SH-SY5Y (cell line): ENCODE results near the gene MAP4K2.

Experiments used
- GATA2 ChIP-seq: IDR thresholded peaks from 2 replicates; pipeline ENCODE4 v1.6.1; 2011; ENCODE audit warnings: mild to moderate bottlenecking, low read depth, low read length
- GATA3 ChIP-seq: IDR thresholded peaks from 2 replicates; pipeline ENCODE4 v1.6.1; 2011; ENCODE audit warnings: low read depth, mild to moderate bottlenecking, low read length, moderate library complexity

DNA sequence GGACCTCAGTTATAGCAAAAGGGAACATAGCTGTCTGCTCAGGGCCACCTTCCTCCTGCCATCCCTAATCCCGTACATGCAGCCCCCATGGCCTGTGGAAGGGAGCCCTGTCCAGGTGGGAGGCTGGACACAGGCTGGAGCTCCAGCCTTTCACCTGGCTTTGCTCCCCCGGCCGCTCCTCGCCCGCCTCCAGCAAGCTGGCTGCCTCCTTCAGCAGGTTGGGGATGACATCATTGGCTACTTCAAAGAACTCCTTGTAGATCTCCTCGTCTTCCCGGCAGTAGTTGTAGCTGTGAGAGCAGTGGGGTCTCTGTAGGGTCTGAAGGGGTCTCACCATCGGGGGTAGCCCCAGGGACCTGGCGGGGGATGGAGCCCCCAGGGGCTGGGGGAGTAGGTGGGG is 2.5 kb upstream of the MAP4K2 start:
- TF ChIP-seq GATA2 (no peak), GATA3 (no peak)
